Measurements from ENCODE around the gene THADA. TPM values are rescaled to one million over a fixed set of nuclear protein-coding genes. Genes with fewer than 3 reads are reported as not detected.
"Not testable (repeated sequence)": the region's sequence is repeated elsewhere in the genome, so short reads cannot be mapped to it uniquely, and the experiment has no call there.

THADA gene
- polyA plus RNA-seq, 4 donors, result 32.5 to 38.4 (median 33.5) TPM

GRCh38 chr2:43397411-43397810 is 198.4 kb downstream of the THADA start:
- DNase-seq (ENCODE audit: low read depth in 4 of 4, low spot score in 2 of 4), result no peak

DNA sequence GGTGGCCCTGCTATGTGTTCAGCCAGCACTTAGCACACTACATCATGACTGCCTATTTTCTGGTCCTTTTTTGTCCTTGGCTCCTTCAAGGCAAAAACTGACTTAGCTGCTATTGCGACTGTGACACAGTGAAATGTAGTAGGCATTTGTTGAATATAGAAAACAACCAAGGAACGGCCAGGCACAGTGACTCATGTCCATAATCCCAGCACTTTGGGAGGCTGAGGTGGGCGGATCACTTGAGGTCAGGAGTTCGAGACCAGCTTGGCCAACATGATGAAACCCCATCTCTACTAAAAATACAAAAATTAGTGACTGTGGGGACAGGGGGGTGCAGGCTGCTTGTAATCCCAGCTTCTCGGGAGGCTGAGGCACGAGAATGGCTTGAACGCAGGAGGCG is 199.5 kb downstream of the THADA start:
- DNase-seq (ENCODE audit: low read depth in 4 of 4, low spot score in 2 of 4), result not testable (repeated sequence)

- no peak for DNase-seq (ENCODE audit: low read depth in 4 of 4, low spot score in 2 of 4)
Measured at GRCh38 chr2:43393918-43394317, 201.9 kb downstream of the THADA start.

DNA sequence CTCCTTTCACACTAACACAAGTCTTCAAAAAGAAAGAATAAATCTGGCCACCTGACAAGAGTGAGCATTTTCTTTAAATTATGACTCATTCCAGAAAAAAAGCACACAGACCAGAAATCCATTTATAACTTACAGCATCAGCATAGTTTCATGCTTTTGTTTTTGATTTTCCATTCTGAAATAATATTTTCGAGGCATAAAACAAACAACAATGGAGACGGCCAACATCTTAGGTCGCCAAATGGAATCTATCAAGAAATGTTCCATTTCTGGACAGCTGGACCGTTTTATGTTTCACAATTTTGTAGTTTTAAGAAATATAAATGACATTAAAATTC is 204.0 kb downstream of the THADA start:
- DNase-seq (ENCODE audit: low read depth in 4 of 4, low spot score in 2 of 4), result no peak

GRCh38 chr2:43391201-43391877 is 204.5 kb downstream of the THADA start:
- DNase-seq (ENCODE audit: low read depth in 4 of 4, low spot score in 2 of 4), result no peak

GRCh38 chr2:43389581-43390466 is 206.0 kb downstream of the THADA start:
- no peak for DNase-seq (ENCODE audit: low read depth in 4 of 4, low spot score in 2 of 4)

DNA sequence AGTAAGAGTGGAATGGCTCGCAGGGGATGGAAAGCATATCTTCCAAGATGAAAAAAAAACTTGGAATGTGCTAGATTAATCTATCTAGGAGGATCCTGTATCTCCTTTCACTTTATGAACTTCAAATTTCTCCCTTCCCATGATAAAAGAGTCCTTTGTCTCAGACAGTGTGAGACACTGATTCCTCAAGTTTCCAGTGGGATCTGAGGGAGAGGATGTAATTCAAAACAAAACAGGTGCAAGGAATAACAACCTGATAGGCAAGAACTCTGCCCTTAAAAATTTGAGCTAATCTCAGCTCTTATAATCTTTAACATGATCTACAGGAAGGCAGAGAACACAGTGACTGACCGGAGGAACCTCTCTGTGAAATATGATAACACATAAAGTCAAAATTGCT is 207.5 kb downstream of the THADA start:
- no peak for DNase-seq (ENCODE audit: low read depth in 4 of 4, low spot score in 2 of 4)

DNA sequence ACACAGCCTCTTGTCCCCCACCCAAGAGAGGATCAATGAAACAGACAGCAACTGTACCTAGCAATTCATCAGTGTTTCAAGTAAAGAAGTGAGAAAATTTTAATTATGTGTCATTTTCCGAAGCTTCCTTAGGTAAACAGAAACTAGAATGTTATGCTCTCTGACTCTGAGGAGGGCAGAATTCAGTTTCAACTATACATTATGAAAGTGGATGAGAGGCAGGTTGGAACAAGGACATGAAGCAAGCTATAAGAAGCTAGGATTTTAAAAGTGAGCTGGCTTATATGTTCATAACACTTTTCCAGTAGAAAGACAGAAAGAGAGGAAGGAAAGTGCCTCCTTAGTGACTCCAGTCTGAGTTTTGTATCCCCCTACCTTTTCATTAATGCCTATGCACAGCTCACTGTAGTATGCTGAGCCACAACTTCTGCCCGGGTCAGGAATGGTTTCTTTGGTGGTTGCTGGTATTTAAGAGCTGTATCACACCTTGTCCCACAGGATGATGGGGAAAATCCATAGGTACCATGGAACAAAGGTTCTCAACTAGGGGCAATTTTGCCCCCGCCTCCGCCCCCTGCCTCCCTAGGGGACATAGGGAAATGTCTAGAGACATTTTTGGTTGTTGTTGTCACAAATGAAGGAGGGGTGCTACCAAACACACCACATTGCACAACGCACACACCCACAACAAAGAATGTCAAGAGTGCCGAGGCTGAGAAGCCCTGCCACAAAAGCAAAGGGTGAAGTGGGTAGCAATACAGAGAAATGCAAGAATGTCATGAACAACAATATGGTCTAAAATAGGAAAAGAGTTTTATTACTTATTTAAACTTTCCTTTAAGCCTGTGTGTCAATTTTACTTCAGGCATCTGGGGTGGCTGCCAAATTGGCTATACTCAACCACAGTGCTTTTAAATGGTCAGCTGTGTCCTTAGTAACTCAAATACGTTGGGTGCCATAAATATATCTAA is 208.5 kb downstream of the THADA start:
- no peak for DNase-seq (ENCODE audit: low read depth in 4 of 4, low spot score in 2 of 4)

DNA sequence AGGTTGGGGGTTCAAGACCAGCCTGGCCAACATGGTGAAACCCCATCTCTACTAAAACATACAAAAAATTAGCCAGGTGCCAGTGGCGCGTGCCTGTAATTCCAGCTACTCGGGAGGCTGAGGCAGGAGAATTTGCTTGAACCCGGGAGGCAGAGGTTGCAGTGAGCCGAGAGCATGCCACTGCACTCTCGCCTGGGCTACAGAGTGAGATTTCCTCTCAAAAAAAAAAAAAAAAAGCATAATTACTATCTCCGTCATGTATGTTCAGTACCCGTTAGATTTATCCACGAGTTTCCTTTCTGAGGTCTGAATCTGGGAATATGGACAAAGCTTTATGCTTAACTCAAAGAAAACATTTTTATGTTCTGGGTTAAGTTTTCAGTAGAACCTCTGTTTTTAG is 209.2 kb downstream of the THADA start:
- DNase-seq (ENCODE audit: low read depth in 4 of 4, low spot score in 2 of 4), result not testable (repeated sequence)

- no peak for DNase-seq (ENCODE audit: low read depth in 4 of 4, low spot score in 2 of 4)
Measured at GRCh38 chr2:43384143-43384542, 211.7 kb downstream of the THADA start.

GRCh38 chr2:43383533-43383932 is 212.3 kb downstream of the THADA start:
- DNase-seq (ENCODE audit: low read depth in 4 of 4, low spot score in 2 of 4), result no peak

DNA sequence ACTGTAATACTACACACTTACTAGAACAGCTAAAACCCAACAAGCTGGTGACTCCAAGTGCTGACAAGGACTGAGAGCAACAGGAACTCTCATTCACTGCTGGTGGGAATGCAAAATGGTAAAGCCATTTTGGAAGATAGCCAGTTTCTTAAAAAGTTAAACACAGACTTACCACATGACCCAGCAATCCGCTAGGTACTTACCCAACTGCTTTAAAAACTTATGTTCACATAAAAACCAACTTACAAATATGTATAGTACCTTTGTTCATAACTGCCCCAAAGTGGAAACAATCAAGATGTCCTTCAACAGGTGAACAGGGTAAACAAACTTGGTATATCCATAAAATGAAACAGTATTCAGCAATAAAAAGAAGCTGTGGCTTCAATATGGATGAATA is 216.3 kb downstream of the THADA start:
- DNase-seq (ENCODE audit: low read depth in 4 of 4, low spot score in 2 of 4), result no peak

- no peak for DNase-seq (ENCODE audit: low read depth in 4 of 4, low spot score in 2 of 4)
Measured at GRCh38 chr2:43377327-43377726, 218.5 kb downstream of the THADA start.

GRCh38 chr2:43376523-43377198 is 219.2 kb downstream of the THADA start:
- no peak for DNase-seq (ENCODE audit: low read depth in 4 of 4, low spot score in 2 of 4)

DNA sequence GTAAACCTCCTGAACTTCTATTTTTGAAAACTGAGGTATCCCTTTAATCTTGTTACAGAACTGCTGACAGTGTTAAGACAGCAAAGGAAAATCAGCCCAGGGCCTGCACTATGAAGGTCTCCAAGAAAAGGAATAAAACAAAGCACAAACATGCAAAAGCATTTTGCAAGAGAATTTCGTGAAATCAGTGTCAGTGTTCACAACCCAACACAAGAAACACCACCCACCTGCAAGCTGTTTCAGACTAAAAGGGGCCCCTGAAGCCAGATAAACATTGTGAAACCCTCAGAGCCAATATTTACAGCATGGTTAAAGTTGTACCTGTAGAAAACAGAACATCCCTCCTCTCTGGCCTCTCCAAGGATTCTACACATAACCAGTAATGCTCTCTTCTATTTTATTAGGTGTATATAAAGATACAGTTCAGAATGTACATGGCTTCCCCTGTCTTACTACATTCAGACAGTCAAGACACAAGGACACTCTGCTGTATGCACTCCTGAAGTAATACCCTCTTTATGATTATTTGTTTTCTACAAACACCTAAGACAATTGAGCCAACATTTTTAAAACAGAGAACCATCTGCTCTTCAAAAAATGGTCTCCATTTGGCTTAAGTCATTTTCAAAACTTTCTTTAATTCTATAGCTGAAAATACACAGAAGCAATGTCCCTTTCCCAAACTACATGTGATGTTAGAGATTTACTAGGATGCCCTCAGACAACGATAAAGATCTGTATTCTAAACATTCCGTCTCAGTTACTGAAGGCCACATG is 219.9 kb downstream of the THADA start:
- no peak for DNase-seq (ENCODE audit: low read depth in 4 of 4, low spot score in 2 of 4)

DNA sequence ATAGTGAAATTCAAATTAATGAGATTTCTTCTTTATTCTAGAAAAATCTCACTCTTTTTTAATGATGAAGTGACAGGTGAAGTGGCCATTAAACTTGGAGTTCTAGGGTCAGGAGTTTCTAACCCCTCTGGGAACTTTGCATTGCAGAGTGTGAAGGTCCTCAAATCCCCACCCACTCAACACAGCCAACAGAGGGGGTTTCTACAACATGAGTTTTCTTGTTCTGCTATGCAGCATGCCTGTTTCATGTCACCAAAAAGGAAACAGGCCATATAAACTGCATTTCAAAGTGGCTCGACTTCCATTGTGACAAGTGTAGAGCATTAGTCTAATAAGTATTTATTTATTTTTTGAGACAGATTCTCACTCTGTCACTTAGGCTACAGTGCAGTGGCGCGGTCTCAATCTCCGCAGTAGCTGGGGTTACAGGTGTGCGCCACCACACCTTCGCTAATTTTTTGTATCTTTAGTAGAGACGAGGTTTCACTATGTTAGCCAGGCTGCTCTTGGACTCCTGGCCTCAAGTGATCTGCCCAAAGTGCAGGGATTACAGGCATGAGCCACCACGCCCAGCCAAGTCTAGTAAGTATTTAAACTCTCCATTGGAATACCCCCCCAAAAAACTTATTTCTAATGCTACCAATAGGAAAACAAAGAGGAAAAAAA is 223.3 kb downstream of the THADA start:
- no peak for DNase-seq (ENCODE audit: low read depth in 4 of 4, low spot score in 2 of 4)

GRCh38 chr2:43370705-43371104 is 225.1 kb downstream of the THADA start:
- no peak for DNase-seq (ENCODE audit: low read depth in 4 of 4, low spot score in 2 of 4)

DNA sequence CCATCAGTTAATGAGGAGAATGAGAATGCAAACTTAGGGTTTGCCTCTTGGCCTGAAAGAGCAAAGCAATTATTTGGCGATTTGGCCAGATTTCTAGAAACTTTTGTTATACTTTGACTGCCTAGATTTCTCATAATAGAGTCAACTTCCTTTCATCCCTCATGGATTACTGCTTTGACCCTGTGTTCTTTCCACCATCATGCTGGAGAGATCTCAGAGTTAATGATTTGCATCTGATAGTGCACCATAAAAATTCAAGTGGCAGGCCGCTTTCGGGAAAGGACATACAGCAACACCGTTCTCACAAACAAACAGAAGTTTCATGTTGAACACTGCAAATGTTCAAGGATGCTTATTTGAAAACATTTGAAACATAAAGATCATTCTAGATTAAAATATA is 225.7 kb downstream of the THADA start:
- DNase-seq (ENCODE audit: low read depth in 4 of 4, low spot score in 2 of 4), result no peak

Data from left renal cortex interstitium (tissue), 4 donors.